Hepatocyte (in vitro differentiated cells): ENCODE measurements around the gene PEA15. TPM values are rescaled to one million over a fixed set of nuclear protein-coding genes. Genes with fewer than 3 reads are reported as not detected.

Source experiments
- DNase-seq: peaks from one replicate; pipeline ENCODE4 v3.0.0-alpha.2; 2016; ENCODE audit warnings: low spot score
- H2AFZ ChIP-seq: fragments of 200-600 bp; sonication (generic); 2 replicates; pipeline ENCODE4 v1.6.0; 2016; ENCODE audit warnings: antibody characterized with exemption, mild to moderate bottlenecking
- H3K27ac ChIP-seq: fragments of 200-600 bp; sonication (generic); 2 replicates; pipeline ENCODE4 v1.5.1; 2016; ENCODE audit warnings: mild to moderate bottlenecking
- H3K27me3 ChIP-seq: fragments of 200-600 bp; sonication (generic); 2 replicates; pipeline ENCODE4 v1.6.1; 2016
- H3K36me3 ChIP-seq: fragments of 200-600 bp; sonication (generic); replicated peaks from 2 replicates; pipeline ENCODE4 v1.5.1; 2016; ENCODE audit warnings: low read depth; ENCODE audit not compliant: insufficient read depth
- H3K4me1 ChIP-seq: fragments of 200-600 bp; sonication (generic); 2 replicates; pipeline ENCODE4 v1.5.1; 2016; ENCODE audit warnings: mild to moderate bottlenecking, moderate library complexity; ENCODE audit not compliant: insufficient read depth
- H3K4me2 ChIP-seq: fragments of 200-600 bp; sonication (generic); 2 replicates; pipeline ENCODE4 v1.6.0; 2016
- H3K4me3 ChIP-seq: fragments of 200-600 bp; sonication (generic); 2 replicates; pipeline ENCODE4 v1.5.1; 2016; ENCODE audit warnings: mild to moderate bottlenecking
- H3K79me2 ChIP-seq: fragments of 200-600 bp; sonication (generic); 2 replicates; pipeline ENCODE4 v1.6.0; 2017; ENCODE audit warnings: mild to moderate bottlenecking
- H3K9me2 ChIP-seq: fragments of 200-600 bp; sonication (generic); replicated peaks from 2 replicates; pipeline ENCODE4 v1.6.0; 2017; ENCODE audit warnings: mild to moderate bottlenecking; ENCODE audit not compliant: insufficient read depth
- H3K9me3 ChIP-seq: fragments of 200-600 bp; sonication (generic); 2 replicates; pipeline ENCODE4 v1.5.1; 2016; ENCODE audit warnings: low read depth, mild to moderate bottlenecking
- H4K20me1 ChIP-seq: fragments of 200-600 bp; sonication (generic); 2 replicates; pipeline ENCODE4 v1.6.0; 2016; ENCODE audit warnings: mild to moderate bottlenecking; ENCODE audit not compliant: insufficient read depth, poor library complexity, severe bottlenecking
- EZH2 ChIP-seq: fragments of 200-600 bp; sonication (generic); IDR thresholded peaks from 2 replicates; pipeline ENCODE4 v1.6.1; 2016; ENCODE audit warnings: antibody characterized with exemption, mild to moderate bottlenecking, borderline replicate concordance
- EZH2phosphoT487 ChIP-seq: fragments of 200-600 bp; sonication (generic); IDR thresholded peaks from one replicate; pipeline ENCODE4 v1.6.1; 2018; ENCODE audit warnings: antibody characterized with exemption, mild to moderate bottlenecking, low read depth, moderate library complexity; ENCODE audit not compliant: unreplicated experiment, severe bottlenecking
- WGBS: methylation state at CpG from one replicate; pipeline ENCODE4 v1.1.6; 2016; ENCODE audit warnings: low lambda C conversion rate; ENCODE audit errors: missing lambda C conversion rate; 5-methylcytosine and 5-hydroxymethylcytosine counted together
- polyA plus RNA-seq: library from polyadenylated mRNA; unstranded; fragments of >200 nt; fragmentation: Nextera tagmentation; extraction: Ambion mirVana; gene quantifications from 2 replicates; pipeline ENCODE4 v1.2.1, GENCODE V29; 2016
- total RNA-seq: library from RNA; depleted of rRNA; stranded (reverse); fragments of >200 nt; gene quantifications from 2 replicates; pipeline ENCODE4 v1.2.3, GENCODE V29; 2014
- TF ChIP-seq, protein P1 (sequence below): fragments of 200-600 bp; sonication (generic); IDR thresholded peaks from 2 replicates; pipeline ENCODE4 v1.5.1; 2016; ENCODE audit warnings: antibody characterized with exemption, mild to moderate bottlenecking; ENCODE audit not compliant: poor library complexity

PEA15 gene
- total and polyA plus RNA-seq, 2 experiments from 2014 or later: 61.1 to 62.0 TPM

DNA sequence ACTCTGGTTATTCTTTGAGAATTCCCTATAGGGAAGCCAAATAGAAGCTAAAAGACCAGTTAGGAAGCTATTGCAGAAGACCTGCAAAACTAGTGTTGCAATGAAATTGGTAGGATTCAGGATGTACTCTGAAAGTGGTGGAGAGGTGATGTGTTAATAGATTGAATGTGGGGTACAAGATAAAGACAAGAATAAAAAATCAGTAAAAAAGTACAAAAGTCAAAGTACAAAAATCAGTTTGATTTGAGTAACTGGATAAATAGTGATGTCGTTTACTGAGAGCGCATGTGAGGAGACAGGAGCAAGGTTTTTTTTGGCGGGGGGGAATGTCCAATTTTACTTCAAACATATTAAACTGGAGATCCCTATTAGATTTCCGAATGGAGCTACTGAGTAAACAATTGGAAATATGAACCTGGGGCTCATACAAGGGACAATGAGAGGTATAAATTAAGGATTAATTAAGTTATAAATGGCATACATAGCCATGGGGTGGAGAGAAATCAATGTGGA is 59.7 kb downstream of the PEA15 start:
- Histone ChIP-seq H3K36me3 (no peaks in the 10 kb centered on the region), H3K27me3 (no peaks in the 10 kb centered on the region), H3K4me2 (no peak overlapping the region), H3K4me1 (peaks cover 6% of the 10 kb centered on the region), H3K4me3 (no peak overlapping the region), H3K79me2 (peaks cover 12% of the 10 kb centered on the region), H3K9me2 (no peaks in the 10 kb centered on the region), H3K27ac (no peak overlapping the region), H3K9me3 (no peaks in the 10 kb centered on the region), H2AFZ (no peak overlapping the region), H4K20me1 (no peaks in the 10 kb centered on the region)
- WGBS: 80% methylated on average over 4 of the region's 4 CpGs
- no peak for DNase-seq
- TF ChIP-seq EZH2 (no peak), EZH2phosphoT487 (no peak)
- TF ChIP-seq, protein P1, sequence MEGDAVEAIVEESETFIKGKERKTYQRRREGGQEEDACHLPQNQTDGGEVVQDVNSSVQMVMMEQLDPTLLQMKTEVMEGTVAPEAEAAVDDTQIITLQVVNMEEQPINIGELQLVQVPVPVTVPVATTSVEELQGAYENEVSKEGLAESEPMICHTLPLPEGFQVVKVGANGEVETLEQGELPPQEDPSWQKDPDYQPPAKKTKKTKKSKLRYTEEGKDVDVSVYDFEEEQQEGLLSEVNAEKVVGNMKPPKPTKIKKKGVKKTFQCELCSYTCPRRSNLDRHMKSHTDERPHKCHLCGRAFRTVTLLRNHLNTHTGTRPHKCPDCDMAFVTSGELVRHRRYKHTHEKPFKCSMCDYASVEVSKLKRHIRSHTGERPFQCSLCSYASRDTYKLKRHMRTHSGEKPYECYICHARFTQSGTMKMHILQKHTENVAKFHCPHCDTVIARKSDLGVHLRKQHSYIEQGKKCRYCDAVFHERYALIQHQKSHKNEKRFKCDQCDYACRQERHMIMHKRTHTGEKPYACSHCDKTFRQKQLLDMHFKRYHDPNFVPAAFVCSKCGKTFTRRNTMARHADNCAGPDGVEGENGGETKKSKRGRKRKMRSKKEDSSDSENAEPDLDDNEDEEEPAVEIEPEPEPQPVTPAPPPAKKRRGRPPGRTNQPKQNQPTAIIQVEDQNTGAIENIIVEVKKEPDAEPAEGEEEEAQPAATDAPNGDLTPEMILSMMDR: no peak

Other genes with a start within 250 kb of the PEA15 start
- gene PIGM, start 173.4 kb upstream of the PEA15 start, total RNA-seq: 9.0 and 10.5 TPM in 2 replicates
- 5.9 and 6.3 TPM in 2 replicates for gene PIGM, start 173.4 kb upstream of the PEA15 start, polyA plus RNA-seq
- not detected in 2 replicates for gene KCNJ10, start 135.2 kb upstream of the PEA15 start, total RNA-seq
- not detected in 2 replicates for gene KCNJ10, start 135.2 kb upstream of the PEA15 start, polyA plus RNA-seq
- gene KCNJ9, start 123.8 kb upstream of the PEA15 start, total RNA-seq: not detected in 2 replicates
- not detected in 2 replicates for gene KCNJ9, start 123.8 kb upstream of the PEA15 start, polyA plus RNA-seq
- 26.0 and 36.8 TPM in 2 replicates for gene IGSF8, start 106.8 kb upstream of the PEA15 start, total RNA-seq
- 39.3 and 54.1 TPM in 2 replicates for gene IGSF8, start 106.8 kb upstream of the PEA15 start, polyA plus RNA-seq
- gene ATP1A2, start 89.6 kb upstream of the PEA15 start, total RNA-seq: 2.9 and 4.7 TPM in 2 replicates
- gene ATP1A2, start 89.6 kb upstream of the PEA15 start, polyA plus RNA-seq: 0.80 and 1.5 TPM in 2 replicates
- gene ATP1A4, start 53.8 kb upstream of the PEA15 start, total RNA-seq: 0.68 and 4.4 TPM in 2 replicates
- 0.45 and 2.2 TPM in 2 replicates for gene ATP1A4, start 53.8 kb upstream of the PEA15 start, polyA plus RNA-seq
- gene CASQ1, start 14.8 kb upstream of the PEA15 start, total RNA-seq: 0.72 TPM in 1 of 2 replicates, not detected in the other
- gene CASQ1, start 14.8 kb upstream of the PEA15 start, polyA plus RNA-seq: 0.51 and 0.57 TPM in 2 replicates
- 85.8 and 110 TPM in 2 replicates for gene DCAF8, start 57.2 kb downstream of the PEA15 start, total RNA-seq
- gene DCAF8, start 57.2 kb downstream of the PEA15 start, polyA plus RNA-seq: 95.1 and 113 TPM in 2 replicates
- gene PEX19, start 79.7 kb downstream of the PEA15 start, total RNA-seq: 60.3 and 74.4 TPM in 2 replicates
- gene PEX19, start 79.7 kb downstream of the PEA15 start, polyA plus RNA-seq: 37.7 and 39.3 TPM in 2 replicates
- gene COPA, start 137.9 kb downstream of the PEA15 start, total RNA-seq: 149 and 151 TPM in 2 replicates
- 138 and 141 TPM in 2 replicates for gene COPA, start 137.9 kb downstream of the PEA15 start, polyA plus RNA-seq
- gene NCSTN, start 138.0 kb downstream of the PEA15 start, total RNA-seq: 90.3 and 103 TPM in 2 replicates
- gene NCSTN, start 138.0 kb downstream of the PEA15 start, polyA plus RNA-seq: 112 and 120 TPM in 2 replicates
- gene NHLH1, start 161.7 kb downstream of the PEA15 start, total RNA-seq: 0.13 TPM in 1 of 2 replicates, not detected in the other
- gene NHLH1, start 161.7 kb downstream of the PEA15 start, polyA plus RNA-seq: not detected in 2 replicates
- gene VANGL2, start 195.2 kb downstream of the PEA15 start, total RNA-seq: 9.7 and 10.9 TPM in 2 replicates
- 8.2 and 8.9 TPM in 2 replicates for gene VANGL2, start 195.2 kb downstream of the PEA15 start, polyA plus RNA-seq